Epithelial cell of proximal tubule (primary cell): ENCODE results near the gene OLIG1. TPM values are rescaled to one million over a fixed set of nuclear protein-coding genes. Genes with fewer than 3 reads are reported as not detected.

Experiments
- DNase-seq: peaks from one replicate; pipeline ENCODE4 v3.0.0-alpha.2; 2011; ENCODE audit warnings: low read depth
- H3K4me3 ChIP-seq: 2 replicates; pipeline ENCODE4 v1.5.1; 2011; ENCODE audit warnings: low read depth, mild to moderate bottlenecking, low read length
- CTCF ChIP-seq: conservative IDR thresholded peaks from 2 replicates; pipeline ENCODE4 v1.5.1; 2012; ENCODE audit warnings: low read depth, mild to moderate bottlenecking, low read length
- total RNA-seq: library from RNA; depleted of rRNA; stranded (reverse); fragments of >200 nt; gene quantifications from 2 replicates; pipeline ENCODE4 v1.2.3, GENCODE V29; 2015

Gene OLIG1
- total RNA-seq, 1 donor from 2014 or later = not detected

- TF ChIP-seq CTCF = no peak
- H3K4me3 ChIP-seq = no peak overlapping the region
- DNase-seq = no peak
These were observed 32.4 kb upstream of the OLIG1 start for GRCh38 chr21:33037501-33037900.

- no peak overlapping the region for H3K4me3 ChIP-seq
- no peak for DNase-seq
- TF ChIP-seq CTCF = no peak
These were observed 30.4 kb upstream of the OLIG1 start for GRCh38 chr21:33039536-33039935.

- H3K4me3 ChIP-seq = no peak overlapping the region
- no peak for DNase-seq
- TF ChIP-seq CTCF = no peak
These were observed 29.7 kb upstream of the OLIG1 start for GRCh38 chr21:33040215-33040614.

- no peak for DNase-seq
- no peak for TF ChIP-seq CTCF
- H3K4me3 ChIP-seq = no peak overlapping the region
These were observed 28.0 kb upstream of the OLIG1 start for GRCh38 chr21:33041981-33042380.

- no peak for DNase-seq
- H3K4me3 ChIP-seq = no peak overlapping the region
- TF ChIP-seq CTCF = no peak
These were observed 27.1 kb upstream of the OLIG1 start for GRCh38 chr21:33042812-33043211.

- H3K4me3 ChIP-seq = no peak overlapping the region
- TF ChIP-seq CTCF = no peak
- DNase-seq = no peak
These were observed 23.5 kb upstream of the OLIG1 start for GRCh38 chr21:33046455-33046854.

- H3K4me3 ChIP-seq = no peak overlapping the region
- TF ChIP-seq CTCF = no peak
- no peak for DNase-seq
These were observed 22.7 kb upstream of the OLIG1 start for GRCh38 chr21:33047231-33047630.
